Prostate gland (tissue), 2 donors: ENCODE results near the gene TIMM23.

Source experiments
- CTCF ChIP-seq, 4 experiments: fragments of 200-600 bp in 2 of 4; fragments of 450-650 bp in 2 of 4; sonication (generic) in 2 of 4; IDR thresholded peaks; 1 replicate in 3 of 4; 2 replicates in 1 of 4; pipeline ENCODE4 v1.5.1; 2016 to 2019; ENCODE audit warnings: antibody characterized with exemption in 4 of 4, mild to moderate bottlenecking in 2 of 4, moderate library complexity in 2 of 4
- POLR2AphosphoS5 ChIP-seq: sonication (generic); formaldehyde crosslinking; IDR thresholded peaks from one replicate; pipeline ENCODE4 v1.6.1; 2017; ENCODE audit warnings: antibody characterized with exemption

GRCh38 chr10:46025406-46025805, 53.1 kb downstream of the TIMM23 start:
- TF ChIP-seq CTCF (IDR thresholded peaks at IDR 0.05) (no peak), POLR2AphosphoS5 (no peak)
